ENCODE results near the gene IBA57.

IBA57 gene

DNA sequence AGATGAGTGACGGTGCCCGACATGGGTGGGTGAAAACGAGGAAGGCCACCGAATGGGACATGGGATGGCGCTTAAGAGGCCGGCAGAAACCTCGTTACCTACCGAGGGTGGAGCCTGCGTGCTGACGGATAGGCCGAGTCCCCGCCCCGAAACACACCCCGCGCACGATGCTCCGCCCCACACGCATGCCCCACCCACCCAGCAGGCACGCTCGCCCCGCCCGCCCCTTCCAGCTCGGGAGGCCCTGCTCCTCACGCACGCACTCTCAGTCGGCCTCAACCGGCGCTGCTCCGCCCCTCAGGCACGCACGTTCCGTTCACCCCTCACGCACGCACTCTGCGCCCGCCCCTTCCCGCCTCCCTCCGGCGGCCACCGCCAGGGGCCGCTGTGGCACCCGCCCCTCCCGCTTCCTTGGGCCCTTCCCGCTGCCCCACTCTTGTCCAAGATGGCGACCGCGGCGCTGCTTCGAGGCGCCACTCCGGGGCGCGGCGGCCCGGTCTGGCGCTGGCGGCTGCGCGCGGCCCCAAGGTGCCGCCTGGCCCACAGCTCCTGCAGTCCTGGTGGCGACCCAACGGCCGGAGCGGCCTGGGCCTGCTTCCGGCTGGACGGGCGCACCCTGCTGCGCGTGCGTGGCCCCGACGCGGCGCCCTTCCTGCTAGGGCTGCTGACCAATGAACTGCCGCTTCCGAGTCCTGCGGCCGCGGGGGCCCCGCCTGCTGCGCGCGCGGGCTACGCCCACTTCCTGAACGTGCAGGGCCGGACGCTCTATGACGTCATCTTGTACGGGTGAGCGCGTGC is at the start of gene IBA57:
IBA57 (plus strand) TSS at position 433 of the 798 bp plus-strand sequence; CDS start at position 446, 13 bp downstream.
- TF ChIP-seq, protein P1, sequence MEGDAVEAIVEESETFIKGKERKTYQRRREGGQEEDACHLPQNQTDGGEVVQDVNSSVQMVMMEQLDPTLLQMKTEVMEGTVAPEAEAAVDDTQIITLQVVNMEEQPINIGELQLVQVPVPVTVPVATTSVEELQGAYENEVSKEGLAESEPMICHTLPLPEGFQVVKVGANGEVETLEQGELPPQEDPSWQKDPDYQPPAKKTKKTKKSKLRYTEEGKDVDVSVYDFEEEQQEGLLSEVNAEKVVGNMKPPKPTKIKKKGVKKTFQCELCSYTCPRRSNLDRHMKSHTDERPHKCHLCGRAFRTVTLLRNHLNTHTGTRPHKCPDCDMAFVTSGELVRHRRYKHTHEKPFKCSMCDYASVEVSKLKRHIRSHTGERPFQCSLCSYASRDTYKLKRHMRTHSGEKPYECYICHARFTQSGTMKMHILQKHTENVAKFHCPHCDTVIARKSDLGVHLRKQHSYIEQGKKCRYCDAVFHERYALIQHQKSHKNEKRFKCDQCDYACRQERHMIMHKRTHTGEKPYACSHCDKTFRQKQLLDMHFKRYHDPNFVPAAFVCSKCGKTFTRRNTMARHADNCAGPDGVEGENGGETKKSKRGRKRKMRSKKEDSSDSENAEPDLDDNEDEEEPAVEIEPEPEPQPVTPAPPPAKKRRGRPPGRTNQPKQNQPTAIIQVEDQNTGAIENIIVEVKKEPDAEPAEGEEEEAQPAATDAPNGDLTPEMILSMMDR (IDR thresholded peaks at IDR 0.05; ENCODE audit: control insufficient read depth, insufficient read depth, low read depth, low read length, missing control alignments) = peak; percentile 81
- H3K4me3 ChIP-seq (ENCODE audit: control insufficient read depth, low read depth, low read length) = peak within 1 kb of the TSS; percentile 80
- DNase-seq (ENCODE audit: low read depth) = peak; percentile 95

DNA sequence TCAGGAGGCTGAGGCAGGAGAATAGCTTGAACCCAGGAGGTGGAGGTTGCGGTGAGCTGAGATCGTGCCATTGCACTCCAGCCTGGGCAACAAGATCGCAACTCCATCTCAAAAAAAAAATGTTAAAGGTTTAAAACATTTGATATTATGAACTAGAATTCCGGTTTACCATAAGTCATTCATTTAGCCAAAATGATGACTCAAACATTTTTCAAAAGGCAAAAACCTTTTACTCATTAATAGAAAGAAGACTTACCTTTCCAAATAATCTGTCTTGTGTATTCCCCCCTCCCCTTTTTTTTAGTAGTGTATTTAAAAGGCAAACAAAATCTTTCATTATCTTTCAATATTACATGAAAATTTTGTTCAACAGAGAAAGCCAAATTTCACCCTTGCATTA is 48.3 kb upstream of the IBA57 start:
- DNase-seq (ENCODE audit: low read depth) = no peak
- TF ChIP-seq, protein P1 (IDR thresholded peaks at IDR 0.05; ENCODE audit: control insufficient read depth, insufficient read depth, low read depth, low read length, missing control alignments) = no peak
- no peak overlapping the region for H3K4me3 ChIP-seq (ENCODE audit: control insufficient read depth, low read depth, low read length)

DNA sequence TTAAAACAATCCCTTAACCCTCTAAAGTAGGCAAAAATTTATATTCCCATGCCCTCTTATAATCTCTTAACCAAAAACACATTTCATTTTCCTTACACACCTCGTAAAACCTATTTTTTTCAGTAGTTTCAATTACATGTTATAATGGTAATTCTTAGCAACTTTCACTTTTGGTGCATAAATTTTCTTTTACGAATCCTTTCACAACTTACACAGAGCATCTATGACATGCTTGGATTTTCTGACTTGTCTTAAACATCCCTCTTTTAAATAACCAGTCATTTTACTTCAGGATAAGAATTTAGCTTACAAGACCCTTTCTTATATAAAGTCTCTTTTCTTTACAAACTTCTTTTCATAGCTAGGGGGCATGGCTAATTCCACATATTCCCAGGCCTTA is 47.6 kb upstream of the IBA57 start:
- no peak overlapping the region for H3K4me3 ChIP-seq (ENCODE audit: control insufficient read depth, low read depth, low read length)
- DNase-seq (ENCODE audit: low read depth) = no peak
- TF ChIP-seq, protein P1 (IDR thresholded peaks at IDR 0.05; ENCODE audit: control insufficient read depth, insufficient read depth, low read depth, low read length, missing control alignments) = no peak

DNA sequence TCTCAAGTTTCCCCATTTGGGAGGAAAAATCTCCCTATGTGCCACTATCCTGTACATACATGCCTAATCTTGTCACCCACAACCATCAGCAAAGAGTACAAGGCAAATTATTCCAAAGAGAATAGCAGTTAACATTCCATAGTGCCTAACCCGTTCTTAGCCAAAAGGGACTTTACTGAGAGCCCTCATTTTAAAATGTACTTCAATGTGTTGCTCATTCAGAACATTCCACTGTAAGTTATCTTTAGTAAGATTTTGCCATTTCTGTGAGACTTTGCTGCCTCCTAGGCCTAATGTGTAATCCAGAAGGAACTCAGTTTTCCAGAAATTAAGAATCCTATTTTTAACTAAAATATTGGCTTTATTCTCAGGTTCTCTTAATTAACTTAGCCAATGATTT is 45.3 kb upstream of the IBA57 start:
- no peak overlapping the region for H3K4me3 ChIP-seq (ENCODE audit: control insufficient read depth, low read depth, low read length)
- DNase-seq (ENCODE audit: low read depth) = no peak
- TF ChIP-seq, protein P1 (IDR thresholded peaks at IDR 0.05; ENCODE audit: control insufficient read depth, insufficient read depth, low read depth, low read length, missing control alignments) = no peak

DNA sequence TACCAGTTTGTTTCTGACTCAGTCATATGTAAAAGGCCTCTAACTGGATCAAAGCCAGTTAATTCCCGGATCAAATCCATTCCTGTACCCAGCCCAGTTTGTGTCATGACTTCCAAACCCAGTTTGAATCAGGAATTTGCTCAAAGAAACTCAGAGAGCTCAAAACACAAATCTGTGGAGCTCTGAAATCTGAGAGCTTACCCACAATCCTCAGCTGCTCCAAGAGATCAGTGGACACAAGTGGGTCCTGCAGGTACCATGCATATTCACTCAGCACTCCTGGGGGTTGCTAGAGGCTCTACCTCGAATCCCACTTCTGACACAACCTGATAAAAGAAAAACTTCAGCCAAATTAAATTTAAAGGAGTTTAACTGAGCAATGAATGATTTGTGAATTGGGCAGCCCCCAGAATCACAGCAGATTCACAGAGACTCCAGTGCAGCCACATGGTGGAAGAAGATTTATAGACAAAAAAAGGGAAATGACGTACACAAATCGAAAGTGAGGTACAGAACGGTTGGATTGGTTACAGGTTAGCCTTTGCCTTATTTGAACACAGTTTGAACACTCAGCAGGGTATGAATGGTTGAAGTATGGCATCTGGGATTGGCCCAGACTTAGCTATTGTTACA is 44.6 kb upstream of the IBA57 start:
- H3K4me3 ChIP-seq (ENCODE audit: control insufficient read depth, low read depth, low read length) = no peak overlapping the region
- TF ChIP-seq, protein P1 (IDR thresholded peaks at IDR 0.05; ENCODE audit: control insufficient read depth, insufficient read depth, low read depth, low read length, missing control alignments) = no peak
- peak; percentile 18 for DNase-seq (ENCODE audit: low read depth)

DNA sequence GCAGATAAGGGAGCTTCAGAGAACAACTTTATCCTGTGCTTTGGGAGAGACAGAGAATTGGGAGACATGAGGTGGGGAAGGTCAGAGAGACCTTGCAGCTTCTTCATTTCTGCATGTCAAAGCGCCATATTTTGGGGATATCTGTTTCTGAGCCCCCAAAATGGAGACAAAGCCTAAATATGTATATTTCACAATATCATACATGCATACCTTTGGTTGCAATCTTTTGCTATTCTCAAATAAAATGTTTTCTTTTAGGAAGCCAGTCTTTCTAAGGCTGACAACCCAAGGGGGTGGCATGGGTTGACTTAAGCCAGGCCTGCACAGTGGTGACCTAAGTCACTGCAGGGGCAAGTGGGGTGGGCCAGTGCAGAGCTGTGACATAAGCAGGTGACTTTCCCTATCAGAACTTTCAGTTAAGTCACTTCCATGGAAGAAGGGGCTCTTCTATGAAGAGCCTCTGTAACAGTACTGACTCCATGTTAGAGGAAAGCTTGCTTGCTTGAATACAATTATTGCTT is 42.6 kb upstream of the IBA57 start:
- TF ChIP-seq, protein P1 (IDR thresholded peaks at IDR 0.05; ENCODE audit: control insufficient read depth, insufficient read depth, low read depth, low read length, missing control alignments) = no peak

More for the DNA sequence above, 42.6 kb upstream of the IBA57 start:
- no peak overlapping the region for H3K4me3 ChIP-seq (ENCODE audit: control insufficient read depth, low read depth, low read length)
- DNase-seq (ENCODE audit: low read depth) = no peak

Measured in AG09309 (cell line).